Tongue (tissue), 2 donors: ENCODE results near the gene FARP1. TPM values are rescaled to one million over a fixed set of nuclear protein-coding genes. Genes with fewer than 3 reads are reported as not detected.
"Not testable (repeated sequence)": the region's sequence is repeated elsewhere in the genome, so short reads cannot be mapped to it uniquely, and the experiment has no call there.

Source experiments
- DNase-seq: peaks from one replicate; pipeline ENCODE4 v3.0.0-alpha.2; 2015
- total RNA-seq: library from RNA; depleted of rRNA; stranded (reverse); fragments of >200 nt; gene quantifications from one replicate; pipeline ENCODE4 v1.2.3, GENCODE V29; 2014

FARP1 gene
- total RNA-seq, 1 donor from 2014 or later, result 42.4 TPM

- not testable (repeated sequence) for DNase-seq
Observed at GRCh38 chr13:98230762-98231161, 87.9 kb downstream of the FARP1 start.

DNA sequence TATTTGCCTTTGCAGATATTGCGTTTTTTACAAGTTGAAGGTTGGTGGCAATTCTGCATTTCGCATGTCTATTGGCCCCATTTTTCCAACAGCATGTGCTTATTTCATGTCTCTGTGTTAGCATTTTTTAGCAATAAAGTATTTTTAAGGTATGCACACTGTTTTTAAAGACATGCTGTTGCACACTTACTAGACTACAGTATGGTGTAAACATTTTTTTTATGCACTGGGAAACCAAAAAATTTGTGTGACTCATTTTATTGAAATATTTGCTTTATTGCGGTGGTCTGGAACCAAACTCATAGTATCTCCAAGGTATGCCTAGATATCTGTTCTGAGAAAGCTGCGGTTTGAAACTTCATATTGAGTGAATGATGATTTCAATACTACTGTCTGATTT lies 89.6 kb downstream of the FARP1 start:
- DNase-seq, result no peak

- no peak for DNase-seq
Observed at GRCh38 chr13:98233127-98233526, 90.2 kb downstream of the FARP1 start.

GRCh38 chr13:98234348-98234747 lies 91.5 kb downstream of the FARP1 start:
- no peak for DNase-seq

GRCh38 chr13:98236197-98236596 lies 93.3 kb downstream of the FARP1 start:
- DNase-seq, result peak; percentile 69

- no peak for DNase-seq
Observed at GRCh38 chr13:98237331-98237730, 94.4 kb downstream of the FARP1 start.

DNA sequence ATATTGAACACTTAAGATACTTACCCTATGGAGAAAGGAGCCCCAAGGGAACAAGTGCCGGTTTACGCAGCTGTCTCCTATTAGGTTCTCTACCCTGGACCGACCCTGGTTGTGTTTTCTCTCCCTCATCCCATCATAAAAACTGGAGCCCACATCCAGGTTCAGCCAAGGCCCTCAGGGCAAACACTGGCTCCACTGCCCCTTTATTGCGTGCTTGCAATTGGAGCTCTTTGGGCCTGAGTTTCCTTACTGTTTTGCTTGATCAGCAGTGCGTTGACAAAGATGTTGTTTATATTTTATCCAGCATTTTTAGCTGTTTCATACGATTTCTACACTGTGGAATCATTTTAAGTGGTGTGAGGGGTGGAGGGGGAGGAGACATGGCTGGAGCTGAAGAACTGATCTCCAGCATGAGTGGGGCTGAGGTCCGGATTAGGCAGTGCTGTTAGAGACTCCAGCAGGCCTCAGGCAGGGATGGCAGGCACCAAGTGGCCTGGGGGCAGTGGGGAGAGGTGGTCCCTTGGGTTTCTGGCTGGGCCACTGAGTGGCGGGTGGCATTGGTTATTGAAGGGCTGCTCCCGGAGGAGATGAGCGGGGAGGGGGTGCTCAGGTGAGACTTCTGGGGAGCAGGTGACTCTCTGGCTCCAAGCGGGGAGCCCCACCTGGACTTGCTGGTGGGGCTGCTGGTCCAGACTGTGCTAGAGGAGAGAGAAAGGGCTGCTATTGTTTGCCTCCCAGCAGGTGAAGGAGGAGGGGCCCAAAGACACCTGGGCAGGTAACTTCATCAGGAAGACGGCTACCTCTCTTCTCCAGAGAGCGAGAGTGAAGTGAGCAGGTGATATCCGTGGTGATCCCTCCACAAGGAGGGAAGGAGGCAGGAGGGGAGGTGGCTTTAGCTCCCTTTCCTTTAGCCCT lies 96.5 kb downstream of the FARP1 start:
- no peak for DNase-seq

- no peak for DNase-seq
Observed at GRCh38 chr13:98240135-98240534, 97.2 kb downstream of the FARP1 start.

DNA sequence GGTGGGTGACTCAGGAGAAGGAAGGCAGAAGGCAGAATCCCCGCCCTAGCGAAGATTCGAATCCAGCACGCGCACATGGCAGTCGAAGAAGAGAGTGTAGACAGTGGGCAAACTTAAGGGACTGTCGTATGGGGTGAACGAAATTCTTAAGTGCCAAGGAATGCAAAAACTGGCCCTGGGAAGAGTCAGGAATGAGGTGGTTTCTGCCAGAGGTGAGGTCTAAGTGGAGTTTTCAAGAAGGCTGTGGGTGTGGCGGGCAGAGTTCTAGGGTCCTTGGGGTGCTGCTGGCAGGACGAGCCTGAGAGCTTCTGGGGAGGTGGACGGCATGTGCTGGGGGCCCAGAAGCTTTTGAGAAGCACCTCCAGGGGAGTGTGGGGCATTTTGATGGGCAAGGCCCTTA lies 98.1 kb downstream of the FARP1 start:
- DNase-seq, result no peak

GRCh38 chr13:98241976-98242375 lies 99.1 kb downstream of the FARP1 start:
- no peak for DNase-seq

GRCh38 chr13:98242403-98242802 lies 99.5 kb downstream of the FARP1 start:
- no peak for DNase-seq

GRCh38 chr13:98243929-98244272 lies 101.0 kb downstream of the FARP1 start:
- no peak for DNase-seq

GRCh38 chr13:98246538-98247172 lies 103.8 kb downstream of the FARP1 start:
- peak; percentile 71 for DNase-seq

- no peak for DNase-seq
Observed at GRCh38 chr13:98251708-98252107, 108.8 kb downstream of the FARP1 start.

- DNase-seq, result peak; percentile 42
Observed at GRCh38 chr13:98252931-98253470, 110.1 kb downstream of the FARP1 start.

DNA sequence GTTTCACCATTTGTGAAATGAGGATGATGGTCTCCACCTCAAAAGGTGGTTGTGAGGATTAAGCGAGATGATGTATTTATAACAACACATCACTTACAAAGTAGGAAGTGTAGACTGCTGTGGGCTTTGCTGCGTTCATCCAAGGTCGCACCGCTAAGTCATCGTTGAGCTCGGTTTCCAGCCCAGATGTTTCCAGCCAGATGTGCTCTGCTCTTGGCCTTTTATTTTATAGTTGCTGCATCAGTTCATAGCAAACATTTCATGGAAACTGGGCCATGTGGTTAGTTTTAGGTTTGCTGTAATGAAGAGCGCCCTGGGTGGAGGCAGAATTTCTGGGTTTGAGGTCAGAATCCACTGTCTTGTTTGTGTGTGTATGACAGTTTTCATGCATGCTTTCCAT lies 110.6 kb downstream of the FARP1 start:
- DNase-seq, result peak; percentile 76

GRCh38 chr13:98254513-98254912 lies 111.6 kb downstream of the FARP1 start:
- peak; percentile 74 for DNase-seq

DNA sequence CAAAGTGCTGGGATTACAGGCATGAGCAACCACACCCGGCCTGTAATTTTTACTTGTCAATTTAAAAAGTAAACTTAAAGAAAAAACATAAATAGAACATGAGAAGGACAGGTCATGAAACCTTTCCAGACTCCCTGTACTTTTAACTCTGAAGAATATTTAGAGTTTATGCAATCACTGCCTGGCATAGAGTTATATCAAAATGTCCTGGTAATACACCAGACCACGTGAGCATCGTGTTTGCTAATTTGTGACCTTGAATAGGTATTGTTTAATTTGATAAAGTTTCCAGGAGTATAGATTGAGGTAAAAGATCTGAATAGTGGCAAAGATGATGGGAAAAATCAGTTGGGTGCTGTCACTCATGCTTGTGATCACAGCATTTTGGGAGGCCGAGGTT lies 115.3 kb downstream of the FARP1 start:
- no peak for DNase-seq

DNA sequence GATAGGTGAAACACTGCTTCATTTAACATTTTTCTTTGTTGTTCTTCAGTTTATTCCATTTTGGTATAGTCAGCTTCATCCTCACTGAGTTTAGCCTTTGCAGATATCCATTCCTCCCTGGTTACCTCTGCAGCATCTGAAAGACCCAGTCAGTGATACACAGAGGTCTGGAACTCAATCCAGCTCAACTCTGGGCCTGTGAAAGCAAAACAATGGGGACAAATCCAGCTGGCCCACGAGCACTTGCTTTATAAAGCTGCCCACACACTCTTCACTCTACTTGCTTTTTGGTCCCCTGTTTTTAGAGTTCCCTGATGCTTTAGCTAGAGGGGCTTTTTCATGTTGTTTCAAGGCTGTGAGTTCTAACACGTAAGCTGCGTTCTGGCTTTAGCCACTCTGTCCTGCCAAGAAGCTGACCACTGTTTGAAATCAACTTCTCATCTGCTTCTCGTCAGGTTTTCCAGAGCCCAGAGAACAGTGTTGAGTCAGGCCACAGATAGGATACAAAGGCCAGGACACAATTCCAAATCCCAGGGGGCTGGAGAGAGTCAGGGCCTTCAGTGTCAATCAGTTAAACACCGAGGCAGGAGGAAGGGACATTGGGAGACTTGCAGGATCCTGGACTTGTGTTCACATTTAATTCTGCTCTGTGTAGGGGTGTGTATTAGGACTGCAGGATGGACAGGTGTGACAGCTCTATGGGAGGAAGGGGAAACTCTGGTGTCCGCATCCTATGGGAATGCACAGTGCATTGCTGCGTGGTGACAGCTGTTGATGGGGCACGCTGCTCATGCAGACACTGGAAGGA lies 117.7 kb downstream of the FARP1 start:
- peak; percentile 48 for DNase-seq

GRCh38 chr13:98261165-98261702 lies 118.3 kb downstream of the FARP1 start:
- no peak for DNase-seq

DNA sequence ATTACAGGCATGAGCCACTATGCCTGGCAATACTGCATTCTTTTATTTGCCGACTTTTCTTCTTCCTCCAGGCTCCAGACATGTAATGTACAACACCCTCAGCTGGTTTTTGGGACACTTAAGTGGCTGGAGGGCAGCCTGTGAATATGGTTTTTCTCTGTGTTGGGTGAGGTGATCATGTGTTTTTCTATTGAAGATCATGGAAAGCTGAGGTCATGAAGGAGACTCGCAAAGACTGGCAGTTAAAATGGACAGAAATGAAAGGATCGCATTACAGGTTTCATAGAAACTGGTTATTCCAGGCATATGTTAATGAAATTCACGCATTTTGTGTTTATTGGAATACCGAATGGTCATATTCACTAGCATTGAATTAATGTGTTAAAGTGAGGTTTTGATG lies 119.4 kb downstream of the FARP1 start:
- DNase-seq, result no peak

GRCh38 chr13:98263841-98264240 lies 120.9 kb downstream of the FARP1 start:
- no peak for DNase-seq
